Lower leg skin (tissue), 3 donors: ENCODE results near the gene HSPG2.

Source experiments
- CTCF ChIP-seq, 3 donors: fragments of 450-650 bp; IDR thresholded peaks; one replicate each; pipeline ENCODE4 v1.5.1; 2016; ENCODE audit warnings: antibody characterized with exemption in 3 of 3, mild to moderate bottlenecking in 3 of 3, moderate library complexity in 2 of 3
- POLR2A ChIP-seq, 2 donors: fragments of 450-650 bp; IDR thresholded peaks; one replicate each; pipeline ENCODE4 v1.6.1; 2016 to 2017; ENCODE audit warnings: antibody characterized with exemption in 2 of 2, mild to moderate bottlenecking in 1 of 2, moderate library complexity in 1 of 2

GRCh38 chr1:21955501-21956281 lies 18.6 kb upstream of the HSPG2 start:
- TF ChIP-seq CTCF (IDR thresholded peaks at IDR 0.05) (no peak), POLR2A (IDR thresholded peaks at IDR 0.05) (no peak)
